Cardiac muscle cell (in vitro differentiated cells and primary cell): Measurements from ENCODE around the gene ADAP2. TPM values are rescaled to one million over a fixed set of nuclear protein-coding genes. Genes with fewer than 3 reads are reported as not detected.
"Not testable (repeated sequence)": the region's sequence is repeated elsewhere in the genome, so short reads cannot be mapped to it uniquely, and the experiment has no call there.

Experiments
- DNase-seq, 2 donors: peaks; one replicate each; pipeline versions ENCODE4 v3.0.0 to v3.0.0-alpha.2; 2010 to 2017; ENCODE audit warnings: low read depth in 1 of 2, low spot score in 1 of 2
- H3K27ac ChIP-seq: fragments of 200-600 bp; sonication (generic); 2 replicates; pipeline ENCODE4 v1.5.1; 2016
- H3K27me3 ChIP-seq: fragments of 200-600 bp; sonication (generic); 2 replicates; pipeline ENCODE4 v1.6.0; 2016; ENCODE audit warnings: control low read depth
- H3K36me3 ChIP-seq: fragments of 200-600 bp; sonication (generic); 2 replicates; pipeline ENCODE4 v1.5.1; 2016; ENCODE audit warnings: control low read depth
- H3K4me1 ChIP-seq: fragments of 200-600 bp; sonication (generic); 2 replicates; pipeline ENCODE4 v1.8.1; 2017; ENCODE audit warnings: low read depth, mild to moderate bottlenecking, mixed run types
- H3K4me3 ChIP-seq: fragments of 200-600 bp; sonication (generic); 2 replicates; pipeline ENCODE4 v1.5.1; 2016; ENCODE audit warnings: mild to moderate bottlenecking
- H3K9me3 ChIP-seq: fragments of 200-600 bp; sonication (generic); 2 replicates; pipeline ENCODE4 v1.5.1; 2017; ENCODE audit warnings: low read depth, mild to moderate bottlenecking, control low read depth
- polyA plus RNA-seq: library from polyadenylated mRNA; unstranded; fragments of >200 nt; fragmentation: Nextera tagmentation; extraction: Ambion mirVana; gene quantifications from 2 replicates; pipeline ENCODE4 v1.2.1, GENCODE V29; 2016
- total RNA-seq: library from RNA; depleted of rRNA; stranded (reverse); fragments of >200 nt; gene quantifications from 2 replicates; pipeline ENCODE4 v1.2.3, GENCODE V29; 2016
- TF ChIP-seq, protein P1 (sequence below): IDR thresholded peaks from 2 replicates; pipeline ENCODE4 v1.5.1; 2012; ENCODE audit warnings: low read depth, mild to moderate bottlenecking, low read length

Gene ADAP2
- total and polyA plus RNA-seq, 2 experiments from 2014 or later, result 0.71 to 1.0 TPM

GRCh38 chr17:30969989-30970830, 48.5 kb downstream of the ADAP2 start:
- TF ChIP-seq, protein P1, sequence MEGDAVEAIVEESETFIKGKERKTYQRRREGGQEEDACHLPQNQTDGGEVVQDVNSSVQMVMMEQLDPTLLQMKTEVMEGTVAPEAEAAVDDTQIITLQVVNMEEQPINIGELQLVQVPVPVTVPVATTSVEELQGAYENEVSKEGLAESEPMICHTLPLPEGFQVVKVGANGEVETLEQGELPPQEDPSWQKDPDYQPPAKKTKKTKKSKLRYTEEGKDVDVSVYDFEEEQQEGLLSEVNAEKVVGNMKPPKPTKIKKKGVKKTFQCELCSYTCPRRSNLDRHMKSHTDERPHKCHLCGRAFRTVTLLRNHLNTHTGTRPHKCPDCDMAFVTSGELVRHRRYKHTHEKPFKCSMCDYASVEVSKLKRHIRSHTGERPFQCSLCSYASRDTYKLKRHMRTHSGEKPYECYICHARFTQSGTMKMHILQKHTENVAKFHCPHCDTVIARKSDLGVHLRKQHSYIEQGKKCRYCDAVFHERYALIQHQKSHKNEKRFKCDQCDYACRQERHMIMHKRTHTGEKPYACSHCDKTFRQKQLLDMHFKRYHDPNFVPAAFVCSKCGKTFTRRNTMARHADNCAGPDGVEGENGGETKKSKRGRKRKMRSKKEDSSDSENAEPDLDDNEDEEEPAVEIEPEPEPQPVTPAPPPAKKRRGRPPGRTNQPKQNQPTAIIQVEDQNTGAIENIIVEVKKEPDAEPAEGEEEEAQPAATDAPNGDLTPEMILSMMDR, result no peak
- H3K27ac ChIP-seq, result no peak overlapping the region
- DNase-seq, result peak in 1 of 2 donors; percentile 23
- peak overlapping the region; percentile 14 for H3K4me3 ChIP-seq
- H3K9me3 ChIP-seq, result no peaks in the 10 kb centered on the region
- H3K27me3 ChIP-seq, result peaks cover 6% of the 10 kb centered on the region
- no peaks in the 10 kb centered on the region for H3K4me1 ChIP-seq
- no peaks in the 10 kb centered on the region for H3K36me3 ChIP-seq

DNA sequence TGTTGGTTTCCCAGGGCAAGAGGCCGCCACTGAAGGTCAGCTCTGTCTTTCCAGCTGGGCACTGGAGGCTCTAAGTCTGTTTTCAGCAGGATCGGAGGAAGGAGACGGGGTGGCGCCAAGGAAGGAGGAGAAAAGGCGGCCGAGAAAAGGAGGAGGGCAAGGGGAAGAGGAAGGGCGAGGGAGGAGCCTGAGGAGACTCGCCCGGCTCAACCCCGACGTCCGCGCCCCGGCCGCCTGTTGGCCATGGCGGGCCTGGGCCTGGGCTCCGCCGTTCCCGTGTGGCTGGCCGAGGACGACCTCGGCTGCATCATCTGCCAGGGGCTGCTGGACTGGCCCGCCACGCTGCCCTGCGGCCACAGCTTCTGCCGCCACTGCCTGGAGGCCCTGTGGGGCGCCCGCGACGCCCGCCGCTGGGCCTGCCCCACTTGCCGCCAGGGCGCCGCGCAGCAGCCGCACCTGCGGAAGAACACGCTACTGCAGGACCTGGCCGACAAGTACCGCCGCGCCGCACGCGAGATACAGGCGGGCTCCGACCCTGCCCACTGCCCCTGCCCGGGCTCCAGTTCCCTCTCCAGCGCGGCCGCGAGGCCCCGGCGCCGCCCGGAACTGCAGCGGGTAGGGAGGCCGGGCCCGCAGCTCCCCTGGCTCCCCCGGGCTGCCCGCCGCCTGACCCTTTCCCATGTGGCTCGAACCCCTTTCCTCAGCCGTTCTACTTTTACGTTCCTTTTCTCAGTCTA, 49.3 kb downstream of the ADAP2 start, which contains the start of gene RNF135:
TSS of gene RNF135 (plus strand) at position 209 of the 737 bp plus-strand sequence. CDS start at position 244, 35 bp downstream.
- Histone ChIP-seq H3K36me3 (no peaks in the 10 kb centered on the region), H3K4me3 (peak within 1 kb of the TSS; percentile 14), H3K27me3 (peaks cover 6% of the 10 kb centered on the region), H3K9me3 (no peaks in the 10 kb centered on the region), H3K4me1 (no peaks in the 10 kb centered on the region), H3K27ac (no peak within 1 kb of the TSS)
- peak; percentile 40 to 93 for DNase-seq
- TF ChIP-seq, protein P1, result no peak

DNA sequence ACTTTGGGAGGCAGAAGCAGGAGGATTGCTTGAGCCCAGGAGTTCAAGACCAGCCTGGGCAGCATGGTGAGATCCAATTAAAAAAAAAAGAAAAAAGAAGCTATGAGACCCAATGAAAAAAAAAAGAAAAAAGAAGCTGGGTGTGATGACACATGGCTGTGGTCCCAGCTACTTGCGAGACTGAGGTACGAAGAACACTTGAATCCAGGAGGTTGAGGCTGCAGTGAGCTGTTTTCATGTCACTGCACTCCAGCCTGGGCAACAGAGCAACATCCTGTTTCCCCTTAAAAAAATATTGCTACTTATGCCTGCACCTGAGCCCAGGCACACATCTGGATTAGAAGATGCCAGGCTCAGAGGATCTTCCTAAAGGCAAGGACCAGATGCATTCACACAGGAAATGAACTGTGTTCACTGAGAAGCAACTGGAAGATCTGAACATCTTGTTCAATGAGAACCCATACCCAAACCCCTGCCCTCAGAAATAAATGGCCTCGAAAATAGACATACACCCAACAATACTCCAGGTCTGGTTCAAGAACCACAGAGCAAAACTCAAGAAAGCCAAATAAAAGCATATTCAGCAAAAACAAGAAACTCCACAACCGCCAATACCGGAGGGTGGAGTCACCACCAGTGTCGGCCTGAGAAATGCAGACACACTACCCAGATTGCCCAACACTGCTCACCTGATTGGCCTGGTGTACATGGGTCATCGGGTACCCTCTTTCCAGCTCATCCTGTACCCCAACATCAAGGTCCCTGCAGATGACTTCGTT, 53.5 kb downstream of the ADAP2 start:
- H3K4me3 ChIP-seq, result no peak overlapping the region
- DNase-seq, result no peak

GRCh38 chr17:30979919-30980318, 58.2 kb downstream of the ADAP2 start:
- DNase-seq, H3K27me3 ChIP-seq, H3K4me3 ChIP-seq, H3K4me1 ChIP-seq, H3K36me3 ChIP-seq, H3K27ac ChIP-seq, H3K9me3 ChIP-seq: not testable (repeated sequence)

More for the DNA sequence above, 53.5 kb downstream of the ADAP2 start:
- Histone ChIP-seq H3K4me1 (no peaks in the 10 kb centered on the region), H3K27ac (no peak overlapping the region), H3K27me3 (peaks cover 4% of the 10 kb centered on the region), H3K36me3 (no peaks in the 10 kb centered on the region), H3K9me3 (no peaks in the 10 kb centered on the region)
- TF ChIP-seq, protein P1, result no peak

DNA sequence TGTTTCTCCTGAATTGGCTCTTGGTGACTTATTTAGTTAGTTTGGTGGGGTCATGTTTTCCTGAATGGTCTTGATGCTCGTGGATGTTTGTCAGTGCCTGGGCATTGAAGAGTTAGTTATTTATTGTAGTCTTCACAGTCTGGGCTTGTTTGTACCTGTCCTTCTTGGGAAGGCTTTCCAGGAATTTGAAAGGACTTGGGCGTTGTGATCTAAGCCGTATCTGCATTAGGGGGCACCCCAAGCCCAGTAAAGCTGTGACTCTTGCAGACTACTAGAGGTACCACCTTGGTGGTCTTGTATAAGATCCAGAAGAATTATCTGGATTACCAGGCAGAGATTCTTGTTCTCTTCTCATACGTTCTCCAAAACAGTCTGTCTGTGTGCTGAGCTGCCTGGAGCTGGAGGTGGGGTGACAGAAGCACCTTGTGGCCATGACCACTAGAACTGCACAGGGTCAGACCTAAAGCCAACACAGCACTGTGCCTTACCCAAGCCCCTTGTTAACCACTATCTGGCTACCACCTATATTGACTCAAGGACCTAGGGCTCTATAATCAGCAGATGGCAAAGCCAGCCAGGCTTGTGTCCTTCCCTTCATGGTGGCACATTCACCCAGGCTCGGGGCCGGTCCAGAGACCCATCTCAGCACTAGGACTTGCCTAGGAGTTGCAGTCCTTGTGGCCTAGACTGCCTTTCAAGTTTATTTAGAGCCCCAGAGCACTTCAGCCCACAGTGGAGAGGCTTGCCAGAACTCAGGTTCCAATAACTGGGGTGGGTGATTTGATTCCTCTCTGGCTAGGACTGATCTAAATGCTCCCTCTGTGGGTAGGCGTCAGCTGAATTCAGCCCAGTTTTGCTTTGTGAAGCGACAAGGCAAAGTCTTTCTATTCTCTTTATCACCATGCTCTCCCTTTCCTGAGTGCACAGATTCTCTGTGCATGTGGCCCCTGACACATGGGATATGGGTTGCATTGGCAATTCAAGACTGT, 60.1 kb downstream of the ADAP2 start:
- H3K36me3 ChIP-seq, result no peaks in the 10 kb centered on the region
- TF ChIP-seq, protein P1, result no peak
- no peak overlapping the region for H3K27ac ChIP-seq

More for the DNA sequence above, 60.1 kb downstream of the ADAP2 start:
- Histone ChIP-seq H3K27me3 (no peaks in the 10 kb centered on the region), H3K4me3 (no peak overlapping the region), H3K9me3 (no peaks in the 10 kb centered on the region), H3K4me1 (no peaks in the 10 kb centered on the region)
- no peak for DNase-seq
